Erythroblast (primary cell): ENCODE measurements around the gene TUT1.
A peak's percentile ranks its signal among the peaks of the same experiment; 100 is the strongest.

Experiments used
- DNase-seq, 2 experiments: peaks; one replicate each; lab custom pipeline; 2025; lab: John Stamatoyannopoulos, UW
- GATA1 ChIP-seq: IDR thresholded peaks from 2 replicates; pipeline ENCODE4 v1.6.1; 2011; ENCODE audit warnings: low read depth, mild to moderate bottlenecking, control low read depth, low read length, moderate library complexity
- POLR2A ChIP-seq: IDR thresholded peaks from 2 replicates; pipeline ENCODE4 v1.6.1; 2011; ENCODE audit warnings: mild to moderate bottlenecking, low read length

TUT1 gene

DNA sequence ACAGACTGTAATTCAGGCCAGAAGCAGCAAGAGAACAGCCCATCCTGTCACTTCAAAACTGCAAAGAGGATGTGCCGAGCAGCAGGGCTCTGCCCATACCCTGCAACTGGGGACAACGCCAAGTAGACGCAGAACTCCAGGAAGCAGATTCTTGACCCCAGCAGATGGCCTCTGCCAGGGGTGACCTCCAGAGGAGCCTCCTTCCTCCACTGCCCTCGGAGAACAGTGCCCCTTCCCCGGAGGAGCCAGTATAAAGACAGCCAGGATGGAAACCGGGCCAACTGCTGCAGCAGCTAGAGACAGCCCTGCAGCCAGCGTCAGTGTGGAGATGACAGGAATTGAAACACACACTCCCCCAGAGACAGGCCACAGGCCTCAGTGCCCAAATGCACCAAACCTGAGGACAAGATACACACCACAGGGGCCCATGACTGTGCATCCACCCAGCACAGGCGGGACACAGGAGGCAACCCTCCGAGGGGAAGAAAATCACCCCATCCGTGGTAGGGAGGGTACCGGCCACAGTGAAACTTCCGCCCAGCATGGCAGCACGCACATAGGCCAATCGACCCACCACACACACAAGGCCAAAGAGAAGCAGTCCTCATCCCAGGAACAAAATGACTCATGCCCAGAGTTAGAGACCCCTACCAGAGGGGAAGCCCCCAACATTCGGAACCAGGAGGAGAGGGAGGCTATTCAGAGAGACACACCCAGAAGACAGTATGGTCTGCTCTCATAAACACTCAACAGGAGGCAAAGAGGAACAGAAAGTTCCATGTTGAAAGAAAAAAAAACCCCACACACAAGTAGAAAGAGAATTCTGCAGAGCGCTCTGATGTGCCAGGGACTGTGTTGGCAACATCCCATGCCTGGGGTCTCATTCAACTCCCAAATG lies 50.3 kb downstream of the TUT1 start:
- TF ChIP-seq POLR2A (no peak), GATA1 (no peak)
- no peak for DNase-seq

DNA sequence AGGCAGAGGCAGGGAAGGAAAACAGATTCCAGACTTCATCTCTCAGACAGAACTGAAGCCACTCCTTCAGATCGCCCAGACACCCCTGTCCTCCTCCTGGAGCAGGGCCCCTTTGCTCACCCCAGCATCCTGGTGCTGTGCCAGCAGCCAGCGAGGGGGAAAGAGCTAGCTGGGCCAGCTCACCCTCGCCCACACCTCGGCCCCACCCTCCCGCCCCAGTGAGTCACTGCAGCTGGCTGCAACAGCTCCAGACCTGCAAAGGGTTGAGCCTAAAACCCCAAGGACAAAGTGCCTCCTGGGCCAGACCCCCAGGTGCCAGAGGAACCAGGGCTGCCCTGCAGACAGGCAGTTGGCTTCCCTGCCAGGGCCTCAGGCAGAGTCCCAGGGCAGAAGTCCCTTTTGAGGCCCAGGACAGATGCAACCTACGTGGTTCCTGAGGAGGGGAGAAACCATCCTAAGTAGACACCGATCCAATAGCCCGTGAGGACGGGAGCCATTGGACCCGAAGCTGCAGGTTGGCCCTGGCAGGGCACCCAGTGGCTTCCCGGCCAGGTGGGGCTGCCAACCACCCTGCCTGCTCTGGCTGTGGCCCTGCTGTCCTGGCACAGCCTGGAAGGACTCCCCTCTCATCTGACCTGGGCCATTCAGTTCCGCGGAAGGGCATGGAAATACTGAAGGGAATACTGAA lies 51.9 kb downstream of the TUT1 start:
- no peak for TF ChIP-seq POLR2A
- TF ChIP-seq GATA1: no peak
- peak; percentile 63 to 86 for DNase-seq

DNA sequence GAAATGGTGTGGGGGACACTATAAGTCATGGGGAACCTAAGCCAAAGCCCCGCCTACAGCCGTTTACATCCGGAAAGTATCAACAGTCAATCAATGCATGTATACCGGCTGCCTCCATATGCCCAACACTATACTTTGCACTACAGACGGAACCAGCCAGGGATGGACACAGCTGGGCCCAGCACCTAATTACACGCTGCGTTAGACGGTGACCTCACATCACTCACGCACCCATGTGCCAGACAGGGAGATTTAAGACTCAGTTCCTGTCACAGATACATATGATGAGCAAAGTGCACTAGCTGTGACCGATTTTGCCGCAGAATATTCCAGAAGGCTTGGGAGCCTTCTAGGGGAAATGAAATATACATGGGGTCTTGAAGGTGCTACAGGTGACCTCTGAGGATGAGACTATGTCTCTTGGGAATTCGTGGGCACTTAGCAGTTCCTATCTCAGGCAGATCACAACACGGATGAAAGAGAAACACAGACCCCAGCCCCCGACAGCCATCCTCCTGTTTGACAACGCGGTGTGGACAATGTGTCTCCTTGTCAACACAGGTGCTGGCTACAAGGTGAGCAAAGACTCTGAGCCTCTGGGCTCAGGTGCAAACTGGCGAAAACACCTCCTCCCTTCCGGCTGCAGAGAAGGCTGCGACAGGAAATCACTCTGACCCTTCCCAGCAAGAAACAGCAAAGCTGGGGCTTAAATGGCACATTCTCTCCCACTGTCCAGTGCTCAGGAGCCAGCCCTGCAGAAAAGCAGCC lies 52.7 kb downstream of the TUT1 start:
- TF ChIP-seq GATA1 (no peak), POLR2A (no peak)

DNA sequence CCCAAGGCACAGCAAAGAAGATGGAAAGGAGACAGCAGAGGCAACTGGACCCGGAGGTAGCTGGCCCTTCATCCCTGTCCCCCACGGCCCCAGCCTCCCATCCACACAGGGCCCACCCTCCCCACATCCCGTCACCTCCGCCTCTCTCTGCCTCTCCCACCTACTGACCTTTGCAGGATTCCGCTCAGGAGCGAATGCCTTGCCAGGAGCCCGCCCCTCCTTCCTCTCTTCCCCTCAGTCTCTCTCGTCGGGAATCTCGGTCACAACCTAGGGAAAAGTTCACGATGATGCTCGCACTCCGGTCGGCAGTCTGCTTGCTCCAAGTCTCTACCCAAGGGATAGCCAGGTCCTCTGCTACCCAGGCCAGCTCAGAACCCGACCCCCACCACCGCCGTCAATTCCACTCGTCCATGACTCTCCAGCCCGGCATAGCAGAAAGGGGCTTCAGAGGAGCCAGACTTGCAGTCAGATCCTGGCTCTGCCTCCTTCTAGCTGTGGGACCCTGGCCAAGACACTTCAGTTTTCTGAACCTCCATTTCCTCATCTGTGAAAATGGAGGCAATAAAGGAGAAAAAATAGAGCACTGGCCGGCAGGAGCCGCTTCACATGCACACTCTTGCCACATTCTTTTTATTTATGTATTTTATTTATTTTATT lies 54.9 kb downstream of the TUT1 start:
- no peak for TF ChIP-seq POLR2A
- TF ChIP-seq GATA1: no peak

More for the DNA sequence above, 52.7 kb downstream of the TUT1 start:
- no peak for DNase-seq

DNA sequence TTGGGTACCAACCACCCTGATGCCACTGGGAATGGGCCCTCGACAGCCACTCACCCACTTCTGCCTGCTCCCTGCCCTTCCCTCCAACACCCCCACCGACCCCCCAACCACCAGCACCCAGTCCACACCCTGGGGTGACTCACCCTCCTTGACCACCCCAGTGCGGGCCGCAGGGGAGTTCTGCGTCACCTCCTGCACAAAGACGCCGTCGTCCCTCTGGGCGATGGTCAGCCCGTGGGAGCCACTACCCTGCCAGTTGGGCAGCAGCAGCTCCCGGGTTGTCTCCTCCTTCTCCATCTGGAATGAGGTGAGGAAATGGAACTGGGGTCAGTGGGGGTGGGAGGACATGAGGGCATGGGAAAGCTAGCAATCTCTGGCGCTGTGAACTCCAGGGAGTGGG lies 55.5 kb downstream of the TUT1 start:
- TF ChIP-seq GATA1 (no peak), POLR2A (no peak)
- no peak for DNase-seq

More for the DNA sequence above, 54.9 kb downstream of the TUT1 start:
- DNase-seq: no peak

DNA sequence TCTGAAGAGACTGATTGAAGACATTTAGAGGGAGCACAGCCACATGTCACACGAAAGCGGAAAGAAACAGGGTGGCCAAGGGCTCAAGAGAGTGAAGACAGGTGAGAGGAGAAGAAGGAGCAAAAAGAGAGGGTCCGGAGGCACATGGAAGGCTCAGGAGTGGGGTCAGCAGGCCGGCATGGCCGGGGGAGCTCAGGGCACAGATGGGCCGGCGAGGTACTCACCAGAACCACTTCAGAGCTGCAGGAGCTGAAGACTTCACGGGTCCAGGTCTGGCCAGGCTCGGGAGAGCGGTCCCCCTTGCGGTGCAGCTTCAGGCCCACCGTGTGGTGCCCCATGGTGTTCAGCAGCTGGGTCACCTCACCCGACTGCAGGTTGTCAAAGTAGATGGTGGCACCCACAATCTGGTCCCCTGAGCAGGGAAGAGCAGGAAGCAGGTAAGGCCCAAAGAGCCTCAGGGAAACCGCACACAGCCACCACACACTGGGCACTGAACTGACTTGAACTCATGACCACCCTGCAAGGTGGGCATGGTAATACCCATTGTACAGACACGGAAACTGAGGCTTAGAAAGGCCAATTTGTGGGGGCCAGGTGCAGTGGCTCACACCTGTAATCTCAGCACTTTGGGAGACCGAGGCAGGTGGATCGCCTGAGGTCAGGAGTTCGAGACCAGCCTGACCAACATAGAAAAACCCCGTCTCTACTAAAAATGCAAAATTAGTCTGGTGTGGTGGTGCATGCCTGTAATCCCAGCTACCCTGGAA lies 56.4 kb downstream of the TUT1 start:
- DNase-seq: no peak
- TF ChIP-seq POLR2A (no peak), GATA1 (no peak)

DNA sequence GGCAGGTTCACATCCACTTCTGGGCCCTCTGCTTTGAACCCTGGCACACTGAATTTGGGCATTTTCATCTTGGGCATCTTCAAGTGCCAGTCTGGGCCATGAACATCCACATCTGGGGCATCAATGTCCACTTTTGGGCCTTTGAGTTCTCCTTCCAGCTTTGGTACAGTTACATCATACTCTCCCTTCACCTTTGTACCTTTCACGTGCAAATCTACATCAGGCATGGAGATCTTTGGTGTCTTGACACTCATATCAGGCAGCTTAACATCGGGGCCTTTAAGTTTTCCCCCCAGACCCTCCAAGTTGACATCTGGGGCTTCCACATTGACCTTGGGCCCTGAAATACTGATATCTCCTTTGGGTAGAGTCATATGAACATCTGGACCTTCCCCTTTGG lies 59.2 kb downstream of the TUT1 start:
- no peak for DNase-seq
- no peak for TF ChIP-seq GATA1
- no peak for TF ChIP-seq POLR2A
